Peyer's patch (tissue), 4 donors: ENCODE results near the gene PRSS23.
"Not testable (repeated sequence)": the region's sequence is repeated elsewhere in the genome, so short reads cannot be mapped to it uniquely, and the experiment has no call there.

Experiments used
- CTCF ChIP-seq, 6 experiments: fragments of 450-650 bp in 4 of 6; fragments of 200-600 bp in 2 of 6; sonication (generic) in 1 of 6; IDR thresholded peaks; one replicate each; pipeline ENCODE4 v1.5.1; 2017 to 2019; ENCODE audit warnings: antibody characterized with exemption in 6 of 6, mild to moderate bottlenecking in 3 of 6, moderate library complexity in 1 of 6
- POLR2A ChIP-seq, 2 donors: fragments of 450-650 bp; IDR thresholded peaks; one replicate each; pipeline ENCODE4 v1.5.1; 2017; ENCODE audit warnings: antibody characterized with exemption in 2 of 2, mild to moderate bottlenecking in 2 of 2, moderate library complexity in 2 of 2

- TF ChIP-seq POLR2A, CTCF (IDR thresholded peaks at IDR 0.05): not testable (repeated sequence)
These were observed 23.8 kb downstream of the PRSS23 start for GRCh38 chr11:86824139-86824538.
